Measurements from ENCODE around the gene TOP2B. TPM values are rescaled to one million over a fixed set of nuclear protein-coding genes. Genes with fewer than 3 reads are reported as not detected.

The TOP2B gene
- total RNA-seq, 1 donor from 2014 or later = 78.1 TPM

DNA sequence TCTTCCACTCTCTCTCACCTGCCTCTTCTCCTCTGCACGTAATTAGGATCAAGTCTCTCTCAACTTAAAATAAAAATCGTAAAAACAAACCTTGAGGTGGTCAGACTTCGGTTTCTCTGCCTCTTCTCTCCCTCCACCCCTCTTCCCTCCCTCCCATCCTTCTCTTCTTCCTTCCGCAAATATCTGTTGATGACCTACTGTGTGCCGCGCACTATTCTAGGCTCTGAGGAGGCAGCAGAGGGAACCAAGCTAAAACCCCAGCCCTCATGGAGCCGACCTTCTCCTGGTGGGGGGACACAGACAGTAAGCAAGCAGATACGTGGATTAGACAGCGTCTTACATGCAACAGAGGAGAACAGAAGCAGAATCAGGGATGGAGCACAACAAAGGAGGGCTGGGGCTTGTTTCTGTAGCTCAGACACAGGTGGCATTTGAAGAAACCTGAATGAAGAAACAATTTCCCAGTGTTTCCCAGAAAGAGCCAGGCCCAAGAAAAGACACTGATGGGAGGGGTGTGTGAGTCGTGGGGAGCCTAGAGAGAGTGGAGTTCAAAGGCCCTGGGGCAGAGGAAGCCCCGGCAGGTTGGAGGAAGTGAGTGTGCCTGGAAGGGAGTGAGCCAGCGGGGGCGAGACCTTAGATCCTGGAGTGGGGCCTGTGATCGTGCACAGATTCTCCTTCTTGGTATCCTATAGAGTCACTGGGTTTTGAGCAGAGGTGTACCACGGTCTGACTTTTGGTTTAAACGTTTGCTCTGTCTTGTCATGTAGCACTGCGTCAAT, 80.5 kb downstream of the TOP2B start:
- DNase-seq (ENCODE audit: extremely low read depth, low read depth, low spot score) = no peak

DNA sequence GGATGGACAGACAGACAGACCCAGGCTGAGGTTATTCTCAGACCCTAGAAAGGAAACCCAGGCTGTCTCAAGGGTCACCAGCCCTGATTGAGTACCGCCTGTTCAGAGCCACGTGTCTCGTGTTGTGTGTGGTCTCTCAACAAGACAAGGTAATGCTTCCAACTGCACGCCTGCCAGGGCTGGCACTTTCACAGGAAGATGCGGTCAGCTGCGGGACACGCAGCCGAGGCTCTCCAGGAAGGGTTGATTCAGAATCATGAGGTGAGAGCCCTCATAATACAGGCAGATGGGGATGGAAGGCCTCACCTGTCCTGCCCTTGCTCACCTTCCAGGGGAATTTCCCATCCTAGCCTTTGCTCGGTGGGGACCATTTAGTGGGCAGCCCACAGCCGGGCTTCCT, 81.4 kb downstream of the TOP2B start:
- no peak for DNase-seq (ENCODE audit: extremely low read depth, low read depth, low spot score)

DNA sequence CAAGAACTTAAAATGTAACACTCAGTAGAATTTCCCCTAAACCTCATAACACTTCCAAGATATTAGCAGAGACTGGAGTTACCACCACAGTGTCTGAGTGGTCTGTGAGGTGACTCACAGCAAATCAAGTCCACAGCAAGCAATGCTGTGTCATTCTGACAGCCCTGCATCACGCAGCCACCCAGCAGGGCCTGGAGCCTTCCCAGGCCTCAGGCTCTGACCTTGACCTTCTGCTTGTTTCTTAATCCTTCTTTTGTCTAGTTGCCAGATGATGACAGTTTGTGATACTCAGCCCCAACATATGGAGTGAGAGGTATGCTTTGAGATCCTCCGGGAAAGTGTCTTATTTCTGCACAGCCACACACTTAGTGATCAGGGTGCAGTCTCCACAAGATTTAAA, 82.5 kb downstream of the TOP2B start:
- no peak for DNase-seq (ENCODE audit: extremely low read depth, low read depth, low spot score)

DNA sequence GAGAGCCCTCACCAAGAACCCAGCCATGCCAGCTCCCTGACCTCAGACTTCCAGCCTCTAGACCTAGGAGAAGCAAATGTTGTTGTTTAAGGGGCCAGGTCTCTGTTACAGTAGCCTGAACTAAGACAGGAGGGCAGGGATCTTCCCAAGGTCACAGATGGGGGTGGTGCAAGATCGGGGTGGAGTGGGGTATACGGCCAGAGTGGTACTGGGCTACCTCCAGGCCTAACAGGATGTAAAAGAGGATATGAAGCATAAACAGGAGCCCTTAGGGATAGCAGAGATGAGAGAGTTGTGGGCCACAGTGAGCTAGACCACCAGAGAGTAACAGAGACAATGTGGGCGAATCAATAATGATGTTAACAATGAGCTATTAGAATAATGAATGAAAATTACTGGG, 82.9 kb downstream of the TOP2B start:
- DNase-seq (ENCODE audit: extremely low read depth, low read depth, low spot score) = no peak

DNA sequence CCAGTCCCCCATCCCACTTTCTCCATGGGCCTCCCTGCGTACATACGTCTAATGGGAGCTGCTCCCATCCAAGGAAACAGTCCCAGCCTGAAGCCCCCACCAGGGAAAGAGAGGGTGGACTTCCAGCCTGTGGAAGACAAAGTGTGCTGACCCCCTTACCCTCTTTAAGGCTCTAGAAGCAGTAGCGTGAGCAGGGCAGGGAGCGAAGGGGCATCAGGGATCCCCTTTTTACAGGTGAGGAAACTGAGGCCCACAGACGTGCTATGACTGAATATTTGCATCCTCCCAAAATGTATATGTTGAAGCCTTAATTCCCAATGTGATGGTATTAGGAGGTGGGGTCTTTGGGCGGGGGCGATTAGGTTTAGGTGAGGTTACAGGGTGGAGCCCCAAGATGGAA, 83.4 kb downstream of the TOP2B start:
- DNase-seq (ENCODE audit: extremely low read depth, low read depth, low spot score) = no peak

DNA sequence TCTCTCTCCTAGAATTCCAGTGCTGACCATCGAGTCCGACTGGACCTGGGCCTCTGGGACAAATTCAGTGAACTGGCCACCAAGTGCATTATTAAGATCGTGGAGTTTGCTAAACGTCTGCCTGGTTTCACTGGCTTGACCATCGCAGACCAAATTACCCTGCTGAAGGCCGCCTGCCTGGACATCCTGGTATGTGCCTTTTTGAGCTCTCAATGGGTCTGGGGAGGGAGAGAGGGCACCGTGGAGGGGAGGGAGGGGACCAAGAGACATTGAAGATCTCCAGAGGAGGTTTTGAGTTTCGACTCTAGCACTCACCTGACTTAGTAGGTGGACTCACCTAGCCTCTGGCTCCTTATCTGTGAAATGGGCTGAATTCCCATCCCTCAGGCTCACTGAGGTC, 84.2 kb downstream of the TOP2B start:
- DNase-seq (ENCODE audit: extremely low read depth, low read depth, low spot score) = no peak

DNA sequence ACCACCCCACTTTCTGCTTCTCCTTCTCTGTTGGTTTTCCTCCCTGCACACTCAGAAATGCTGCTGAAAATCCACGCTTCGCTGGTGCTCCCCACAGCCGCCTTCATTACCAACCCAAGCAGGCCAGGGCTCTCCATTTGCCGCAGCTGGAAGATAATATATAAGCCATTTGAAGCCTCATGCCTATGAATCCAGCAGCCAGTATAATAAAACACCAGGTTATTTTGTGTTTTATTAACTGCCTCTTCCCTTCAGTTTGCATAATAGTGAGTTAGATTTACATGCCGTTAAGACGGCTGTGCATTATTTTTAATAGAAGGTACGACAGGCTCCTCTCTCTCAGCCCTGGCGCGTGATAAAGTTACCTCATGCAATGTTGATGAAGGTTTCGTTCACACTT, 86.6 kb downstream of the TOP2B start:
- no peak for DNase-seq (ENCODE audit: extremely low read depth, low read depth, low spot score)

DNA sequence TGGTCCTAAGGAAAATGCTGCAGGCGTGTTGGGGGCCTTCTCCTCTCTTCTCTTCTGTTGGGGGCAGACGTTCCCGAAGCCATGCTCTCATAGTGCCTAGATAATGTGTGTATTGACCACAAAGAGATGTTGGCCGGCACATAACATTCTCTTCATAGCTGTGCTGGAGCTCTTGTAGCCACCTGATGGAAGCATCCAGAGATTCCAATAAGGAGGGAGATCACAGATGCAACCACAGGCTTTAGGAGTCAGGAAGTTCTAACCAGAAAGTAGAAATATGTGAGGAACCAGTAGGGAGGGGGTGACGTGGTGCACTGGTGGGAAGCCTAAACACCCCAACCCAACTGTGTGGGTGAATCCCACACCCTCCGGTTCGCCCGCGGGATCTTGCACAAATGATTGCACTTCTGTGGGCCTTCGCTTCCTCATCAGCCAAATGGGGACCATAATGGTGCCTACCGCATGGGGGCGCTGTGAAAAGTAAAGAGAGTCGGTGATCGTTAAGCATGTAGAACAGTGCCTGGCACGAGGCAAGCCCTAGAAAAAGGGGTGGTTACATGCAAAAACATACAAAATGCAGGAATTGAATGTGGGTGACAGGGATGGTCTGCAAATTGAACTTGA, 87.8 kb downstream of the TOP2B start:
- no peak for DNase-seq (ENCODE audit: extremely low read depth, low read depth, low spot score)

DNA sequence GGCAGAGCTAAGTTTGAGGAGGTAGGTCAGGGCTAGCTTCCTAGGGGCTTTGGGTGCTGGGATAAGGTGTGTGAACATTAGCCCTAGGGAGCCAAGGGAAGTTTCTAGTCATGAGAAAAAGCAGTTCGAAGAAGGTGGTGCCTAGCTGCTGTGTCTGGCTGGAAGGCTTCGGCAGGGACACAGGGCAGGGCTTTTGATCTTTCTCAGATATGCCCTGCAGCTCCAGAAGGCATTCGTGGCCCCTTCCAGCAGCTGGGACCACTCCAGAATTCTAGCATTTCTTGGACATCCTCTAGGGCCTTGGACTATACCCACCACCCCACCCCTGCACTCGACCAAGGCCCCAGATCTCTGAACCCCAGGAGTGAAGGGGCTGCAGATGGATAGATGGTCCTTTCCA, 88.6 kb downstream of the TOP2B start:
- DNase-seq (ENCODE audit: extremely low read depth, low read depth, low spot score) = no peak

DNA sequence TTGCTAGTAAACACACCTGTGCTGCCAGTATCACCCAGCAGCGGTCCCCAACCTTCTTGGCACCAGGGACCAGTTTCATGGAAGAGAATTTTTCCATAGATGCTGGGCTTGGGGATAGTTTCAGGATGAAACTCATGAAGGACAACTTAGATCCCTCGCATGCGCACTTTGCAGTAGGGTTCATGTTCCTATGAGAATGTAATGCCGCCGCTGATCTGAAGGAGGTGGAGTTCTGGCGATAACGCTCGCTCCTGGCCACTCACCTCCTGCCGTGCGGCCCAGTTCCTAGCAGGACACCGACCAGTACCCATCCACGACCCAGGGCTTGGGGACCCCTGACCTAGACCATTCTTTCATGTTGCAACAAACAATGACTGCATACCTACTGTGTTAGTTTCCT, 89.7 kb downstream of the TOP2B start:
- no peak for DNase-seq (ENCODE audit: extremely low read depth, low read depth, low spot score)

DNA sequence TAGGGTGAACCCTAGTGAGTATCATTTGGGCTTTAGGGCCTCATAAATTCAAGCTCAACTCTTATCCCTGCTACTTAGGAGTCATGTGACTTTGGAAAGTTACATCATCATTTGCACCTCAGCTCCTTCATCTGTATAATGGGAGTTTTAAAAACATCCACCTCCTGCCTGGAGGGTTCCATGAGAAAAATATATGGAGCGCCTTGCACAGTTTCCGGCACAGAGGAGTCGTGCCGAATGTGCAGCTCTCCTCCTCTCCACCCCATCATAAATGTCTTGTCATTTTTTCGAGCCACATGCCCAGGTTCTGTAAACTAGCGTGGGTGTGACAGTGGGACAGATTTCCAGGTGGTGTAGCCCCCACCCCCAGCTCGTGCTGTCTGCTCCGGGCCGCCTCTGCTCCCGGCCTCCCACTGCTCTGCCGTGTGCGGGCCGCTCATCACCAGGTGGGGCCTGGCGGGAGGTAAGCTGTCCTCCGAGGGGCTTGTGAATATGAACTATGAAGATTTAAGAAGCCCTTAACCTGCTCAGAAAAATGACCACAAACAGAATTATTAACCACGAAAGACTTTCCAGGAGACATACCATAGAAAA, 90.4 kb downstream of the TOP2B start:
- no peak for DNase-seq (ENCODE audit: extremely low read depth, low read depth, low spot score)

DNA sequence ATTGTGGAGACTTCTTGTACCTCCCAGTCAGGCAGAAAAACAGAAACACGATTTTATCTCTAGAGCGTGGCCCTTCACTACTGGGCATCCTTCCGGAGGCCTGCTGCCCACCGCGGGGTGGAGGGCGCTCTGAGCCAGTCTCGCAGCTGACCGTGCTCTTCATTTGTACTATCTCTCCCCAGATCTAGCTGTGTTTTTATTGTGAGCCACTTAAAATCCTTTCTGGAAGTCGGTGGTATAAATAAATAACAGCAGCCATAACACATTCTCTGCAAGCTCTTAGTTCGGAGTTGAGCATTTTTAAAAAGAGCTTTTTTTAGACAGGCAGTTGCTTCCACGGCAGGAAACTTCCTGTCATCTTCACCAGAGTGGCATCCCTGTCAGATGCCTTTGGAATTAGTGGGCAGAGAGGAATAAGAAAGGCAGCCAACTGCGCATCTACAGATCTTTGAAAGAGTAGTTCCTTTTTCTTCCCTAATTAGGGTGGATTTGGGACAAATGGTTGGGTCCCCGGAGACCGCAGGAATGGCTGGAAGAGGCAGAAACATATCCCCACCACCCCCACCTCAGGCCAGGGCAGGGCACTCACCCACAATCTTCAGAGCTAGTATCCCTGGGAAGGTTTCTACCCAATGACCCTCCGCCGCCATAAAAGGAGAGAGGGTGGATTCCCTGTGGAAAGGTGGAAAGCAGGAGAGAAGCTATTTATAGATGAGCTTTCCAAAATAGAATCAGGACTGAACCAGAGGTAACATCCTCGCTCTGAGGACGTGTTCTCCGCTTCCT, 91.1 kb downstream of the TOP2B start:
- no peak for DNase-seq (ENCODE audit: extremely low read depth, low read depth, low spot score)

DNA sequence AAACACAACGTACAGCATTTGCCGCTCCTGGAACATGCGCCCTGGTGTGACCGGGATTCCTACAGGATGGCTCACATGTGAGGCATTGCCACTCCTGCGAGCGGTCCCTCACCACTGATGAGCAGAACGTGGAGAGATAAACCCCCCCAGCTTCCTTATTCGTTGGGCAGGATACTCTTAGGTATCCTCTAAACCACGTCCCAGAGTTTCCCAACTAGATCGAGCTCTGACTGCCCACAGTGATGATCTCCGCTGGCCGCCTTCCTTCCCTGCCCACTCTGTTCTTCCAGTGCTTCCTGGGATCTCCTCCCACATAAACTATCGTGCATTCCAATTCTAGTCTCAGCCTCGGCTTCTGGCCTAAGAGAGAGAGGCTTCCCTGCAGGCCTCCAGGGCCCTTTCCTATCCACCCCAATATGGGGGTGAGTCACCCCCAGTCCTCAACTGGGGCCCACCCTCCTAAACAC, 91.8 kb downstream of the TOP2B start:
- no peak for DNase-seq (ENCODE audit: extremely low read depth, low read depth, low spot score)

DNA sequence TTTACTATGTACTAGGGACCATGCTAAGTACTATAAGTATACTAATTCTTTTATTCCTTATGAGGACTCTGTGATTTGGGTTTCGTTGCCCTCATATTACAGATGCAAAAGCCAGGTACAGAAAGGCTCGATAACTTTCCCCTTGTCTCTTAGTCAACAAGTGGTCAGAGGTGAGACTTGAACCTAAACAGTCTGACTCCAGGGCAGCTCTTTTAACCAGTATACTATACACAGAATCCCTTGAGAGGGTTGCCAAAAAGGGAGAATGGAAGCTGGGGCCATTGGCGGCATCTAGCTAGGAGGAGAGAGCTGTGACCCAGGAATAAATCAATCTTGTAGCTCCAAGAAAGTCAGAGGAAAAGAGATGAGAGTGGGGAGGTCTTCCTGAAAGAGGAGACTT, 92.4 kb downstream of the TOP2B start:
- DNase-seq (ENCODE audit: extremely low read depth, low read depth, low spot score) = no peak

DNA sequence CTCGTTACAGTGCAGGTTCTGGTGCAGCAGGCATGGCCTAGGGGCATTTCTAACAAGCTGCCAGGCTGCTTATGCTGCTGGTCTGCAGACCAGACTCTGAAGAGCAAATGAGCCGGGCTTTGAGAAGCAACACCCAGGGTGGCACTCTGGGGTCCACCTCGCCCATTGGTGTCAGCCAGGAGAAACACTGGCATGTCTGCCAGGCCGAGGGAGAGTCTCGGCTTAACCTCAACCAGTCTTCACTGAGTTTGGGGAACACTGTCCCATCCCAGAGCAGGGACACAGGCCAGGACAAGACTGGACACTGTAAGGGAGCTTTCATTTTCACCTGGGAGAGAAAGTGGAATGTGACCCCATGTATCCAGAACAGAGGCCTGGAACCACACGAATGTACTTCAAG, 93.4 kb downstream of the TOP2B start:
- DNase-seq (ENCODE audit: extremely low read depth, low read depth, low spot score) = no peak

DNA sequence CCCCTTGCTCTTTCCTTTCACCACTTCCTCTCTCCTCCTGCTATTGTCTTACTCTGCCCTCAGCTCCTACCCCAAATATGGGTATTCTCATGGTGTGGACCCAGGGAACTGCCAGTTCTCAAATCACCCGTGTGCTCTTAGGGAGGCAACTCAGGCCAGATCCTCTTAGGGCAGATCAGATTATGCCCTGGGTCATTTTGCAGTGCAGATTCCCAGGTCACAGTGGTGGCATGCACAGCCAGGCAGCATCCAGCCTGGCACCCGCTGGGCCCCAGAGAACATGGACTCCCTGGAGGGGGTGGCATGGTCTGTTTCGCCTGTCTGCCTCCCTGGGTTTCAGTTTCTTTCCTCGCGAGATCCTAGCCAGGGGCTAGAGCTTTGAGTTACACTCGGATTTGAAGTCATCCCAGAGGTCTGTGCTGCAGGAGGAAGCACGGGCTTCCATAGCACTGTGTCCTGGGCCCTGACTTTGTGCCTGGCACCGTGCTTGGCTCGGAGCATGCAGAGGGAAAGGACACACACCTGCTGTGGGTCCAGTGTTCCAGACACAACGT, 96.1 kb downstream of the TOP2B start:
- no peak for DNase-seq (ENCODE audit: extremely low read depth, low read depth, low spot score)

DNA sequence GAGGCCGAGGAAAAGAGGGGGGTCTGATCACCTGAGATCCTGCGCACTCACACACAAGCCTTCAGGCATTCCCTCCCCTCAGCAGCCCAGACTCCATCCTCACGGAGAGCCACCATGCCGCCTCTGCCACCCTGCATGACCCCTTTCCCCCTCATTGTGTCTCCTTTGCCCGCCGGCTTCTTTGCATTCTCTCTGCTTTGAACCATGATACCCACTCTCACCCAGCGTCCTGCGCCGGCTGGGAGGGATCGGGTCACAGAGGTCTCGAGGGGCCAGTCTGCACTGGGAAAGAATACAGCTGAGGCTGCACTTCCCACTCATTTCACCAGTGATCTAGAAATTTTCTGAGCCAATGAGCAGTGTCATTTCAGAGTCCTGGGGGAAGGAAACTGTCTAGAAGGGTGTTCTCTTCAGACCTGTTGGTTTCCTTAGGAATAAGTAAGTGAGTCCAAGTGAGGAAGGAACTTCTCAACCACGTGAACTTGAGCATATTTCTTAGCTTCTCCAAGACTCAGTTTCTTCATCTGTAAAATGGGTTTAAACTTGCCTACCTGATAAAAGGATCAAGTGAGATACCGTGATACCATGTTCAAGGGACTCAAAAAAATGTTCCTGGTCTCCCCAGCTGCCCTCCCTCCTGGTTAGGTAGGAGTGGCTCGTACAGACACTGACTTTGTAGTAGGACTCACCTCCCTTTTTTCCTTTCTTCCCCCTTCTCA, 96.7 kb downstream of the TOP2B start:
- no peak for DNase-seq (ENCODE audit: extremely low read depth, low read depth, low spot score)

DNA sequence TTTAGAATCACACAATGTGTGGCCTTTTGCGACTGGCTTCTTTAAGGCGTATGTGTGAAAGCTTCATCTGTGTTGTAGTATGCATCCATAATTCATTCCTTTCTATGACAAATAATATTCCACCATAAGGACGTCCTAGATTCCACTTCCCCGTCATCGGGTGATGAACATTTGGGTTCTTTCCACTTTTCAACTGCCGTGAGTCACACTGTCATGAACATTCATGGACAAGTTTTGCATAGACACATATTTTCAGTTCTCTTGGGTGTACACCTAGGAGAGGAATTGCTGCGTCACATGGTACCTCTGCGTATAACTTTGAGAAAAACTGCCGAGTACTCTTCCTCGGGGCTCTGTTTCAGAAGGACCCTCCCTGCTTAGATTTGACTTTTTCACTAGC, 97.3 kb downstream of the TOP2B start:
- no peak for DNase-seq (ENCODE audit: extremely low read depth, low read depth, low spot score)

DNA sequence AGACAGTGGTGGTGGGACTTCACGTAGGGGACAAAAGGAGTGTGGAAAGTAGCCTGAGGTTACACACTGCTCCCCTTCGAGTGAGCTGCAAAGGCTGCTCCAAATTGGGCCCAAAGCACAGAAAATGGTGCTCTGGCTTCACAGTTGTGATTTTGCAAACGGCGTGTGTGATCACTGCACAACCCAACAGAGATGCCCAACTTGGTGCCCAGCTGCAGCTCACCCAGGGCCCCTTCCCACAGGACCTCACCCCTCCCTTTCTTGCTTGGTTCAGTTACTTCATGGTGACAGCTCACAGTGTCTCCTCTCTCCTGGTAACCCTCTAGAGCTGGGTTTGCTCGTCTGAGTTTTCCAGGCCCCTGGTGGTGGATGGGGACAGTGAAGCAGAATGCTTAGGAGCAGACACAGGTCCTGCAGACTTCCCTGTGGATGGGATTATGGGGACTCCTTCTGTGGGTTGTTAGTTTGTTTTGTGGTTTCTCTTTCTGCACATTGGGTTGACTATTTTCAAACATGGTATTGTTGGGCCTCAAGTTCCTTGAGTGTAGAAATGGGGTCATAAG, 98.3 kb downstream of the TOP2B start:
- DNase-seq (ENCODE audit: extremely low read depth, low read depth, low spot score) = no peak

DNA sequence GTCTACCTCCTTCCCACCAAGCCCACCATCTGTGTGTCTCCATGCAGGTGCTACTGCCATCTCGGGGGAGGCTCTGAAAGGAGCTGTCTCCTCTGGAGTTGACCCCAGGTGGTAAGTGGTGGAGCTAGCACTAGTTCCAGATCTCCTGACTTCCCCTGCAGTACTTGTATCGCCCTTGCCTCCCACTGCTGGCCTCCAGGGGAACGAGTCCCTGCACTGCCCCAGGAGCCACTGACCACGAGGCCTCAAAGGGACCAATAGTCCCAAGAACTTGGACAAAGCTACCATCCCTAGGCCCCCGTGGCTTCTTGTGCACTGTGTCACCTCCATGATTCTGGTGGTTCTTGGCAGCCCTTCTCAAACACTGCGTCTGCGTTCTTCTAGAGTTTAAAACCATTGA, 98.9 kb downstream of the TOP2B start:
- DNase-seq (ENCODE audit: extremely low read depth, low read depth, low spot score) = no peak
